Transverse colon (tissue), 4 donors: ENCODE results near the gene CFLAR.
A peak's percentile ranks its signal among the peaks of the same experiment; 100 is the strongest.

Experiments
- EP300 ChIP-seq: sonication (generic); formaldehyde crosslinking; IDR thresholded peaks from one replicate; pipeline ENCODE4 v1.6.1; 2017; ENCODE audit warnings: antibody characterized with exemption, low read depth
- POLR2AphosphoS5 ChIP-seq, 3 donors: sonication (generic); formaldehyde crosslinking; IDR thresholded peaks; one replicate each; pipeline ENCODE4 v1.6.1; 2016; ENCODE audit warnings: antibody characterized with exemption in 3 of 3
- TF ChIP-seq, protein P1 (sequence below), 5 experiments: fragments of 200-600 bp in 3 of 5; fragments of 450-650 bp in 2 of 5; sonication (generic) in 3 of 5; IDR thresholded peaks; 1 replicate in 2 of 5; 2 replicates in 3 of 5; pipeline ENCODE4 v1.5.1; 2016 to 2017; ENCODE audit warnings: antibody characterized with exemption in 5 of 5, inconsistent platforms in 3 of 5, mild to moderate bottlenecking in 2 of 5, moderate library complexity in 1 of 5

DNA sequence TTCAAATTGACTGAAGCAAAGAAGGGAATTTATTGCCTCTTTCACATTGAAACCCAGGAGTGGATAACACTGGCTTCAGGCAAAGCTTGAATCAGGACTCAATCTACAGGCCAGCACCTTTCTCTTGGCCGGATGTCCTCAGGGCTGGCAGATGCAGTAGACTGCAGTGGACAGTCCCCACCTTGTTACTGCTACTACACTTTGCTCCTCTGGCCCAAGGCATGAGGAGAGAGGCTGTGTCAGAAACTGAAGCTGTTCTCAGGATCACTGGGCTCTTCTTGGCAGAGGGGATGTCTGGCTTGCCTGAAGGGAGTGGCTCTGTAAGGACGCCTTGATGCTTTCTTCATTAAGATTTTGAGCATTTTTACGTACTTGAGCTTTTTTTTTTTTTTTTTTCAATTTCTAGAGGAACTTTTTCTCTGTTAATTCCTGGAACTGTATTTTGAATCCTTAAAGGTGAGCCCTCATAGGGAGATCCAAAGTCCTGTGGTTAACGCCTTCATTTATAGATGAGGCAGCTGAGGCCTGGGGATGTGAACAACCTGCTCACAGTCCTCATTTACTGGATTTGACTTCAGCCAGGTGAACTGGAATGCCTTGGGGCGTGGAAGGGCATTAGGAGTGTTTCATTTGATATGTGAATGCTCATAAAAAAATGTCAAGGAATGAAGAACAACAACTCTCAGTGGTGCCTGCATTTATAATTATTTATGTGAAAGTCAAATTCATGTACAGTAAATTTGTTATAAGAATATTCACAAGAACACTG is 103.5 kb downstream of the CFLAR start:
- TF ChIP-seq, protein P1, sequence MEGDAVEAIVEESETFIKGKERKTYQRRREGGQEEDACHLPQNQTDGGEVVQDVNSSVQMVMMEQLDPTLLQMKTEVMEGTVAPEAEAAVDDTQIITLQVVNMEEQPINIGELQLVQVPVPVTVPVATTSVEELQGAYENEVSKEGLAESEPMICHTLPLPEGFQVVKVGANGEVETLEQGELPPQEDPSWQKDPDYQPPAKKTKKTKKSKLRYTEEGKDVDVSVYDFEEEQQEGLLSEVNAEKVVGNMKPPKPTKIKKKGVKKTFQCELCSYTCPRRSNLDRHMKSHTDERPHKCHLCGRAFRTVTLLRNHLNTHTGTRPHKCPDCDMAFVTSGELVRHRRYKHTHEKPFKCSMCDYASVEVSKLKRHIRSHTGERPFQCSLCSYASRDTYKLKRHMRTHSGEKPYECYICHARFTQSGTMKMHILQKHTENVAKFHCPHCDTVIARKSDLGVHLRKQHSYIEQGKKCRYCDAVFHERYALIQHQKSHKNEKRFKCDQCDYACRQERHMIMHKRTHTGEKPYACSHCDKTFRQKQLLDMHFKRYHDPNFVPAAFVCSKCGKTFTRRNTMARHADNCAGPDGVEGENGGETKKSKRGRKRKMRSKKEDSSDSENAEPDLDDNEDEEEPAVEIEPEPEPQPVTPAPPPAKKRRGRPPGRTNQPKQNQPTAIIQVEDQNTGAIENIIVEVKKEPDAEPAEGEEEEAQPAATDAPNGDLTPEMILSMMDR (IDR thresholded peaks at IDR 0.05): no peak
- TF ChIP-seq EP300 (no peak), POLR2AphosphoS5 (IDR thresholded peaks at IDR 0.05) (peak in 1 of 3 donors; percentile 34)
